Mammary epithelial cell (primary cell): ENCODE data around the gene CFHR4.
"Not testable (repeated sequence)": the region's sequence is repeated elsewhere in the genome, so short reads cannot be mapped to it uniquely, and the experiment has no call there.

Experiments used
- EZH2 ChIP-seq: IDR thresholded peaks from 2 replicates; pipeline ENCODE4 v1.6.1; 2012; ENCODE audit warnings: low read length, inconsistent platforms, borderline replicate concordance
- TF ChIP-seq, protein P1 (sequence below), 2 donors: IDR thresholded peaks in 1 of 2; conservative IDR thresholded peaks in 1 of 2; 2 replicates each; pipeline ENCODE4 v1.5.1; 2011 to 2012; ENCODE audit warnings: inconsistent platforms in 2 of 2, low read length in 2 of 2, mild to moderate bottlenecking in 2 of 2, control low read depth in 1 of 2, low read depth in 1 of 2; ENCODE audit not compliant: insufficient read depth in 1 of 2; ENCODE audit errors: extremely low read depth in 1 of 2

DNA sequence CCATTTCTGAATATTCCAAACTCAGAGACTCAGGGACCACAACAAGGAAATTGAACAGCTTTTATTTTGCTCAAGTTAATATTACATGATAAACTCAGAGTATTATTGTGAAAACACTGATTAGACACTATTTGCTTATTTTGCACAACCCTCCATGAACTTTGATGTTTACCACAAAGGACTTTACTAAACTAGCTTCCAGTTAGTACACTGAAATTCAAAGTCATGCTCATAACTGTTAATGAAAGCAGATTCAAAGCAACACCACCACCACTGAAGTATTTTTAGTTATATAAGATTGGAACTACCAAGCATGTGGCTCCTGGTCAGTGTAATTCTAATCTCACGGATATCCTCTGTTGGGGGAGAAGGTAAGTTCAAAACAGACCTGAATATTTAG is 55.7 kb downstream of the CFHR4 start, which contains the start of gene CFHR2:
- TF ChIP-seq, protein P1, sequence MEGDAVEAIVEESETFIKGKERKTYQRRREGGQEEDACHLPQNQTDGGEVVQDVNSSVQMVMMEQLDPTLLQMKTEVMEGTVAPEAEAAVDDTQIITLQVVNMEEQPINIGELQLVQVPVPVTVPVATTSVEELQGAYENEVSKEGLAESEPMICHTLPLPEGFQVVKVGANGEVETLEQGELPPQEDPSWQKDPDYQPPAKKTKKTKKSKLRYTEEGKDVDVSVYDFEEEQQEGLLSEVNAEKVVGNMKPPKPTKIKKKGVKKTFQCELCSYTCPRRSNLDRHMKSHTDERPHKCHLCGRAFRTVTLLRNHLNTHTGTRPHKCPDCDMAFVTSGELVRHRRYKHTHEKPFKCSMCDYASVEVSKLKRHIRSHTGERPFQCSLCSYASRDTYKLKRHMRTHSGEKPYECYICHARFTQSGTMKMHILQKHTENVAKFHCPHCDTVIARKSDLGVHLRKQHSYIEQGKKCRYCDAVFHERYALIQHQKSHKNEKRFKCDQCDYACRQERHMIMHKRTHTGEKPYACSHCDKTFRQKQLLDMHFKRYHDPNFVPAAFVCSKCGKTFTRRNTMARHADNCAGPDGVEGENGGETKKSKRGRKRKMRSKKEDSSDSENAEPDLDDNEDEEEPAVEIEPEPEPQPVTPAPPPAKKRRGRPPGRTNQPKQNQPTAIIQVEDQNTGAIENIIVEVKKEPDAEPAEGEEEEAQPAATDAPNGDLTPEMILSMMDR (conservative IDR thresholded peaks at IDR 0.05 in 1 of 2, IDR thresholded peaks at IDR 0.05 in 1 of 2; ENCODE audit: extremely low read depth in 1 of 2, insufficient read depth in 1 of 2, low read depth in 1 of 2, low read length in 2 of 2) = not testable (repeated sequence)
- TF ChIP-seq EZH2 = not testable (repeated sequence)
